Fibroblast of peridontal ligament (primary cell): ENCODE measurements around the gene PEX26.
A peak's percentile ranks its signal among the peaks of the same experiment; 100 is the strongest.
"Not testable (repeated sequence)": the region's sequence is repeated elsewhere in the genome, so short reads cannot be mapped to it uniquely, and the experiment has no call there.

Source experiments
- DNase-seq: peaks from one replicate; pipeline ENCODE4 v3.0.0-alpha.2; 2010; ENCODE audit errors: extremely low read depth

Gene PEX26

GRCh38 chr22:18077639-18078328 lies at the start of gene PEX26:
TSS of gene PEX26 (plus strand) at chr22:18077990. CDS start at chr22:18078377, 387 bp downstream.
- peak; percentile 94 for DNase-seq

GRCh38 chr22:18028817-18029527 lies 48.8 kb upstream of the PEX26 start:
- DNase-seq: no peak

DNA sequence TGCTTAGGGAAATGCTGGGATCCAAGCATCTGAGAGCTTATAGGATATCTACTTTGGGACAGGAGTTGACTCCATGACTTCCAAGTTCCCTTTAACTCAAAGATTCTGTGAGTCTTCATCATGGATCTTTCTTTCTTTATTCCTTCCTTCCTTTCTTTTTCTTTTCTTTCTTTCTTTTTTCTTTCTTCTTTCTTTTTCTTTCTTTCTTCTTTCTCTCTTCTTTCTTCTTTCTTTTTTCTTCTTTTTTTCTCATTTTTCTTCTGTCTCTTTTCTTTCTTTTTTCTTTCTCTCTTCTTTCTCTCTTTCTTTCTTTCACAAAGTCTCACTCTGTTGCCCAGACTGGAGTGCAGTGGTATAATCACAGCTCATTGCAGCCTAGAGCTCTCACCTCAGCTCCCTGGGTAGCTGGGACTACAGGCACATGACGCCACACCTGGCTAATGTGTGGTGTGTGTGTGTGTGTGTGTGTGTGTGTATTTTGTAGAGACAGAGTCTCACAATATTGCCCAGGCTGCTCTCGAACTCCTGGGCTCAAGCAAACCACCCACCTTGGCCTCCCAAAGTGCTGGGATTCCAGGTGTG lies 48.0 kb upstream of the PEX26 start:
- no peak for DNase-seq

- peak; percentile 85 for DNase-seq
Observed at GRCh38 chr22:18031695-18032454, 45.9 kb upstream of the PEX26 start.

DNA sequence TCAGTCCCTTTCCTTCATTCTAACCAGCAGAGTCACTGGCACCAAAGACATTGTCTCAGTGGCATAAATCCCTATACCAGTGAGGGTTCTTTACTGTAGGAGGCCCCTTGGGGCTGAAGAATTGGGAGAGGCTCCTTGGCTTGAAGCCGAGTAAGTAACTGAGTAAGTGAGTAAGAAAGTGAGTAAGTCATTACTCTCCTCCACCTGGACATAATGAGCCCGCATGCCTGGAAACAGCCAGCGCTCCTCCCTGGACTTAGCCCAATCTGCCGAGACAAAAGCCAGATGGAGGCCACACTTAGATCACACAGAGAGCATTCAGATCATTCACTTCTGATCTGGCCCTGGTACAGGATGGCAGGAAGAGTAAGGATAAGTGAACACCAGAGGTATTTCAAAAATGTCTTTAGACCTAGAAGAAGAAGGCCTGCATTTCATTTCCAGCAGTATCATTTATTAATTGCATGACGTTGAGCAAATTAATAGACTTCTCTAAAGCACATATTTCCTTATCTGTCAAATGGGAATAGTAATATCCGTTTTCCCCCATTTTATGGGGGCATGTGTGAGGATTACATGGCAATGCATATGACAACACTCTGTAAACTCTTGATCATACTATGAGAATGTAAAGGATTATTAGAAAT lies 45.2 kb upstream of the PEX26 start:
- peak; percentile 35 for DNase-seq

GRCh38 chr22:18033204-18033998 lies 44.4 kb upstream of the PEX26 start:
- DNase-seq: peak; percentile 91

DNA sequence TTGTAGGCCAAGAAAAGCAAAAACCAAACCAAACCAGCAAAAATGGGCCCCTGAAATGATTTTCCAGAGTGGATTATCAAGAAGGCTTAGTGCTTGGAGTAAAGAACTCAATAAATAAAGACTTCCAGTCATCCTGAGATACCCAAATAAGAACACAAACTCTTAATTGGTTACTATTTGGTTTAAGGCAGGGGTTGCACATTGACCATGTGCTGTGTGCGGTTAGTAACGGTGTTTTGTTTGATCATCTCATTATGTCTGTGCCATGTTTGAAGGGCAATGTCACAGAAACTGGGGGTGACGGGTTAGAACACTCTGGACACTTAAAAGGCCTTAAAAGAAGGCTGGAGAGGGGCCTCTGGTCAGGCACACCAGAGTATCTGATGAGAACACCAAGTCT lies 43.7 kb upstream of the PEX26 start:
- no peak for DNase-seq

DNA sequence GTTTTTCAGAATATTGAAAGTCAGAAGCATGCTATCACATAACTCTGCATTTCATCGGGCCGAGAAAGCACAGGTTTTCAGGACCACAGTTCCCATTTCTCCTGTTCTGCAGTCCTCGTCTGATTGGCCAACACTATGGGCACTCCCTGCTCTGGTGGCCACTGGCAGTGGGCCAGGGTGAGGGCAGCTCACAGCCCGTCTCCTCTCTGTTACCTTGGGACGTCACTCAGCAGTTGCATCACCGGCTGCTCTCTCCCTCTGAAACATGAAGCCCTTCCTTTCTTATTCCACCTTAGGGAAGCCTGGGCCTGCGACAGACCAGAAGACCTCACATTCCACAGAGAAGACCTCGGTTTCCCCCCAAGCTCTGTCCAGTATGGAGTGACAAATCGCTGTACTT lies 42.0 kb upstream of the PEX26 start:
- DNase-seq: no peak

- DNase-seq: not testable (repeated sequence)
Observed at GRCh38 chr22:18040898-18041297, 36.9 kb upstream of the PEX26 start.

GRCh38 chr22:18042685-18043084 lies 35.1 kb upstream of the PEX26 start:
- peak; percentile 47 for DNase-seq

GRCh38 chr22:18044548-18045271 lies 33.1 kb upstream of the PEX26 start:
- no peak for DNase-seq

DNA sequence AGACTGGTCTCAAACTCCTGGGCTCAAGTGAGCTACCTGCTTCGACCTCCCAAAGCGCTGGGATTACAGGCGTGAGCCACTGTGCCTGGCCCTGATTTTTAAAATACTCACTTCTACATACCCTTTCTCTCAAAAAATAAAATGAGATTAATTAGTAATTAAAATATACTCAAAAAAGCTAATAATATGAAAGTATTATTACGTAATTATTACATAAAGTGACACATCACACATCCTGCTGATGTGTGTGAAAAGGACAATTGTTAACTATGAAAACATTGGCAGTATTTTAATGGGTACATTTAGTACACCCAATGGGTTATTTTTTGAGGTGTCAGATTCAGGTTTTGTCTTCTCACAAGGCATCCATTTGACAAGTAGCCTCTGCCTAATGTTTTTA lies 32.0 kb upstream of the PEX26 start:
- DNase-seq: no peak

GRCh38 chr22:18048041-18048440 lies 29.7 kb upstream of the PEX26 start:
- no peak for DNase-seq

DNA sequence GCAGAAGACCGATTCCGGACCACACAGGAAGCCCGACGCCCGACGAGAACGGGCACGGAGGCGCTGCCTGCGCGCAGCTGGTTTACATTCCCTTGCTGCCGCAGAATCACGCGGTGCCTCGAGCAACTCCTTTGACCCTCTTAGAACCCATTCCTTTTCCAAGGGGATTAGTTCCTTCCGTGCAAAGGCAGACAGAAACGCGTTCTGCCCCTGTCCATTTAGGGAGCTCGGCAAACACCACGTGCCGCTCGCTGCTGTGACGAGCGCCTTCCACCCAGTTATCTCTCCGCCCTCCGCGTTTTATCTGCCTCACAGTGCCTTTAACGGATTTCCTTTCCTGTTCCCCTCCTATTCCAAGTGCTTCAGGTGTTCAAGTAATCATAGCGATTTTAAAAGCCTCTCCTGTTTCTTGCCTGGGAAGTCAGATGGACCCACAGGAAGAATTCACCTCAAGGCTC lies 29.3 kb upstream of the PEX26 start:
- peak; percentile 81 for DNase-seq

GRCh38 chr22:18050065-18050464 lies 27.7 kb upstream of the PEX26 start:
- DNase-seq: no peak

DNA sequence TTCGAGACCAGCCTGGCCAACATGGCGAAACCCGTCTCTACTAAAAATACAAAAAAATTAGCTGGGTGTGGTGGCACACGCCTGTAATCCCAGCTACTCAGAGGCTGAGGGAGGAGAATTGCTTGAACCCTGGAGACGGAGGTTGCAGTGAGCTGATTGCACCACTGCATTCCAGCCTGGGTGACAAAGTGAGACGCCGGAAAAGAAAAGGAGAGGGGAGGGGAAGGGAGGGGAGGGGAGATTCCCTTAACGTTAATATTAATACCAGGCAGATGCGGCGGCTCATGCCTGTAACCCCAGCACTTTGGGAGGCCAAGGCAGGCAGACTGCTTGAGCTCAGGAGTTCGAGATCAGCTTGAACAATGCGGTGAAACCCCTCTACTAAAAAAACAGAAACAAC lies 26.7 kb upstream of the PEX26 start:
- DNase-seq: not testable (repeated sequence)

GRCh38 chr22:18053216-18053946 lies 24.4 kb upstream of the PEX26 start:
- not testable (repeated sequence) for DNase-seq

DNA sequence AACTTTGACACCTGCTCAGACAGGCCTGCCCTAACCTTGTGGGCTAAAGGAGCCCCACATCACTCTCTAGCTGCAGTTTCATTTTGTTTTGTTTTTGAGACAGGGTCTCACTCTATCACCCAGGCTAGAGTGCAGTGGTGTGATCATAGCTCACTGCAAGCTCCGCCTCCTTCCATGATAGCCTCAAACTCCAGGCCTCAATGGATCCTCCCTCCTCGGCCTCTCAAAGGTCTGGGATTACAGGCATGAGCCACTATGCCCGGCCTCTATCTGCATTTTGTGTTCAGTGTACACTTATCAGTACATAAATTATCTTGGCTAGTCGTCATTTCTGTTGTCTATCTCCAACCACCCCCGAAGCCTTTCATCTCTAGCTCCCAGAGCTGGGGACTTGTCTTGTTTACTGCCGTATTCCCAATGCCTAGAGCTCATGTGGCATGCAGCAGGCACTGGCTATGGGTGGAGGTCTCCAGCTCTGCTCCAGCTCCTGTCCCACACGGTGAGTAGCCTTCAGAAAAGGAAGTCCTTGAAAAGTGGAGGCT lies 22.1 kb upstream of the PEX26 start:
- no peak for DNase-seq

DNA sequence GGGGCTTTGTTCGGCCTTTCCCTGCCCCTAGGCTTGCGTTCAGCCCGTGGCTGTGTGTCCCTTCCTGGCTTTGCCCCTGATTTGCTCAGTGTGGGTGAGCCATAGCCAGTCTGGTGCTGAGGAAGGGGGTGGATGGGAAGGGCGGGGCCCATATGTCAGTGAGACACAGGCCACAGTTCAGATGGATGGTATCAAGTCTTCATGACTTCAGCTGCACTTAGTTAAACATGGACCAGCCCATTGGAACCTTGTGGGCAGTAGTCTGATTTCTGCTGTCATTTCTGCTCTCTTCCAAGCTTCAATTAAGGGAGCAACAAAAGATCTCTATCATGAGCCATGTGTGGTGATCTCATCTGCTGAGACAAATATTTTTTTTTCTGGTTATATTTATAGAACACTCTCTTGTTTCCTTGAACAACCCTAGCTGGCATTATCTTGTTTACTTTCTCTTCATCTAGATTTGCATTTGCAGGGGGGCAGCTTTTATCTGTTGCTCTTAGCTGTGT lies 21.6 kb upstream of the PEX26 start:
- peak; percentile 94 for DNase-seq
